Esophagus muscularis mucosa (tissue), 4 donors: ENCODE measurements around the gene ITPR1. TPM values are rescaled to one million over a fixed set of nuclear protein-coding genes. Genes with fewer than 3 reads are reported as not detected.
A peak's percentile ranks its signal among the peaks of the same experiment; 100 is the strongest.

ENCODE experiments used
- DNase-seq: peaks from one replicate; pipeline ENCODE4 v3.0.0-alpha.2; 2017; ENCODE audit errors: extremely low spot score
- H3K27ac ChIP-seq, 4 donors: fragments of 200-600 bp; sonication (generic); replicated peaks in 1 of 4; 1 replicate in 3 of 4; 2 replicates in 1 of 4; pipeline ENCODE4 v1.5.1; 2016 to 2019; ENCODE audit warnings: mild to moderate bottlenecking in 1 of 4
- H3K27me3 ChIP-seq, 4 donors: fragments of 200-600 bp; sonication (generic); one replicate each; pipeline versions ENCODE4 v1.5.1 to v1.6.0; 2016 to 2019
- H3K36me3 ChIP-seq, 4 donors: fragments of 200-600 bp; sonication (generic); one replicate each; pipeline ENCODE4 v1.5.1; 2016 to 2019
- H3K4me1 ChIP-seq, 4 donors: fragments of 200-600 bp; sonication (generic); one replicate each; pipeline ENCODE4 v1.5.1; 2016 to 2019
- H3K4me3 ChIP-seq, 4 donors: fragments of 200-600 bp; sonication (generic); 1 replicate in 2 of 4; 2 replicates in 2 of 4; pipeline ENCODE4 v1.5.1; 2016 to 2019; ENCODE audit warnings: mild to moderate bottlenecking in 4 of 4, moderate library complexity in 1 of 4
- H3K9me3 ChIP-seq, 4 donors: fragments of 200-600 bp; sonication (generic); 1 replicate in 3 of 4; 2 replicates in 1 of 4; pipeline ENCODE4 v1.5.1; 2016 to 2019
- EP300 ChIP-seq: sonication (generic); formaldehyde crosslinking; IDR thresholded peaks from one replicate; pipeline ENCODE4 v1.6.1; 2017; ENCODE audit warnings: antibody characterized with exemption
- POLR2A ChIP-seq: fragments of 450-650 bp; IDR thresholded peaks from one replicate; pipeline ENCODE4 v1.6.1; 2017; ENCODE audit warnings: antibody characterized with exemption, moderate library complexity, mild to moderate bottlenecking, low read depth
- POLR2AphosphoS5 ChIP-seq, 2 donors: sonication (generic); formaldehyde crosslinking; IDR thresholded peaks; one replicate each; pipeline ENCODE4 v1.6.1; 2017; ENCODE audit warnings: antibody characterized with exemption in 2 of 2
- whole genome bisulfite sequencing: methylation state at CpG from one replicate; pipeline ENCODE4 v1.1.5; 2018; 5-methylcytosine and 5-hydroxymethylcytosine counted together
- intact Hi-C: fragments of 100-400 bp; cut with DNase I; formaldehyde crosslinking; loops from one replicate; pipeline ENCODE4 v1.15.1; 2023
- total RNA-seq, 4 donors: library from RNA; depleted of rRNA; stranded (reverse); fragments of >200 nt; gene quantifications; one replicate each; pipeline versions ENCODE4 v1.1.0 to v1.2.1, GENCODE V29; 2016
- TF ChIP-seq, protein P1 (sequence below), 3 experiments: fragments of 200-600 bp in 2 of 3; fragments of 450-650 bp in 1 of 3; sonication (generic) in 2 of 3; IDR thresholded peaks; one replicate each; pipeline ENCODE4 v1.5.1; 2017 to 2019; ENCODE audit warnings: antibody characterized with exemption in 3 of 3, mild to moderate bottlenecking in 2 of 3, moderate library complexity in 1 of 3

The ITPR1 gene
- total RNA-seq, 4 donors from 2014 or later, result 204 to 271 (median 222) TPM

DNA sequence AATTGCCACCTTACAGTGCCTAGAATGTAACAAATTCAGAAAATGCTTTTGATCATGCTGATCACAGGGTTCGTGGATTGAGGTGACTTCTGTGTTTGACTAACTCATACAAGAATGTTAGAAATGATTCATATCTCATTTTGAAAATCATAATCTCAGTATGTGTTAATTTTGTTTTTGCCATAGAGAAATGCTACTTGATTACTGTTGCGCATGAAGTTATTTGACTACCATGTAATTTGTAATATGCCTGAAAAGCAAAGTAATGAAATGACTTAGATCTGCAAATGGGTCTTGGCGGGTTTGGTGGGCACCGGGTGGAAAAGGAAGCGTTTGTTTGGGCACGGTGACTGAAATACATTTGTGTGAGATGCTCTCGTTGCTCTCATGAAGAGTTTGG lies 312.5 kb downstream of the ITPR1 start:
- H3K9me3 ChIP-seq, result no peaks in the 10 kb centered on the region
- DNase-seq, result no peak
- H3K4me1 ChIP-seq, result peaks cover 0 to 58% (median 32%) of the 10 kb centered on the region in 4 donors
- H3K36me3 ChIP-seq, result peaks cover 10 to 87% (median 59%) of the 10 kb centered on the region in 4 donors
- TF ChIP-seq EP300 (no peak), POLR2A (no peak), POLR2AphosphoS5 (IDR thresholded peaks at IDR 0.05) (no peak)
- TF ChIP-seq, protein P1, sequence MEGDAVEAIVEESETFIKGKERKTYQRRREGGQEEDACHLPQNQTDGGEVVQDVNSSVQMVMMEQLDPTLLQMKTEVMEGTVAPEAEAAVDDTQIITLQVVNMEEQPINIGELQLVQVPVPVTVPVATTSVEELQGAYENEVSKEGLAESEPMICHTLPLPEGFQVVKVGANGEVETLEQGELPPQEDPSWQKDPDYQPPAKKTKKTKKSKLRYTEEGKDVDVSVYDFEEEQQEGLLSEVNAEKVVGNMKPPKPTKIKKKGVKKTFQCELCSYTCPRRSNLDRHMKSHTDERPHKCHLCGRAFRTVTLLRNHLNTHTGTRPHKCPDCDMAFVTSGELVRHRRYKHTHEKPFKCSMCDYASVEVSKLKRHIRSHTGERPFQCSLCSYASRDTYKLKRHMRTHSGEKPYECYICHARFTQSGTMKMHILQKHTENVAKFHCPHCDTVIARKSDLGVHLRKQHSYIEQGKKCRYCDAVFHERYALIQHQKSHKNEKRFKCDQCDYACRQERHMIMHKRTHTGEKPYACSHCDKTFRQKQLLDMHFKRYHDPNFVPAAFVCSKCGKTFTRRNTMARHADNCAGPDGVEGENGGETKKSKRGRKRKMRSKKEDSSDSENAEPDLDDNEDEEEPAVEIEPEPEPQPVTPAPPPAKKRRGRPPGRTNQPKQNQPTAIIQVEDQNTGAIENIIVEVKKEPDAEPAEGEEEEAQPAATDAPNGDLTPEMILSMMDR (IDR thresholded peaks at IDR 0.05), result no peak
- H3K4me3 ChIP-seq, result no peak overlapping the region
- H3K27me3 ChIP-seq, result no peaks in the 10 kb centered on the region
- 88% methylated on average over 7 of the region's 7 CpGs for WGBS
- H3K27ac ChIP-seq, result peak overlapping the region in 1 of 4 donors; percentile 74
- intact Hi-C loops, result loop anchor here (10.0 kb wide), 1 partner anchor 249 kb away; no protein-coding TSS in a partner anchor

DNA sequence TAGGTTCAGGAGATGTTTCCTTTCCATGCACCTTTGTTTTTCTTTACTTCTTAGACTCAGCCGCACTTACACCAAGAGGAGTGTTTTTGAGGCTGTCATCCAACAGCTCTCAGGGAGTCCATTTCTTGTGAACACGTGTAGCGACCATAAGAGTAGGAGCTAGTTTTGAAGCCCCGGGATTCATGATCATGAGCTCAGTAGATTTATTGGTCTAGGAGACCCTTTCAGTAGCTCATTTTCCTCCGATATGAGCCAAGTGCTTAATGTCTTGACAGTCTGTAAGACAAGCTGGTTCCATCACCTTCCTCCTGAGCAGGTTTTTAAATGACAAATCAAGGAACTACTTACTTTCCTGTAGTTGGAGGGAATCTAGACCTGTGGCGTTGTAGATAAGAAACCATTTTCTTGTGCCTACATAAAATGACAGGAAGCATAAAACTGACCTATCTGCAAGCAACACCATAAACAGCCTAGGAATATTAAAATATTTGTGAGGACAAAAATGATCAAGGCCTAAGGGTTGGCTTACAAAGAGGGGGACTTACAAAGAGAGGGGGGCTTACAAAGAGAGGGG lies 313.5 kb downstream of the ITPR1 start:
- Histone ChIP-seq H3K4me3 (no peak overlapping the region), H3K27ac (peak overlapping the region in 3 of 4 donors; percentile 57 to 74 (median 72)), H3K9me3 (no peaks in the 10 kb centered on the region), H3K27me3 (no peaks in the 10 kb centered on the region), H3K4me1 (peaks cover 0 to 64% (median 34%) of the 10 kb centered on the region in 4 donors), H3K36me3 (peaks cover 7 to 81% (median 51%) of the 10 kb centered on the region in 4 donors)
- intact Hi-C loops, result loop anchor here (10.0 kb wide), 1 partner anchor 248 kb away; no protein-coding TSS in a partner anchor
- DNase-seq, result no peak
- WGBS, result over 99% methylated on average over 6 of the region's 6 CpGs
- TF ChIP-seq EP300, result no peak
- TF ChIP-seq, protein P1 (IDR thresholded peaks at IDR 0.05), result no peak
- TF ChIP-seq POLR2A, result no peak
- no peak for TF ChIP-seq POLR2AphosphoS5 (IDR thresholded peaks at IDR 0.05)

DNA sequence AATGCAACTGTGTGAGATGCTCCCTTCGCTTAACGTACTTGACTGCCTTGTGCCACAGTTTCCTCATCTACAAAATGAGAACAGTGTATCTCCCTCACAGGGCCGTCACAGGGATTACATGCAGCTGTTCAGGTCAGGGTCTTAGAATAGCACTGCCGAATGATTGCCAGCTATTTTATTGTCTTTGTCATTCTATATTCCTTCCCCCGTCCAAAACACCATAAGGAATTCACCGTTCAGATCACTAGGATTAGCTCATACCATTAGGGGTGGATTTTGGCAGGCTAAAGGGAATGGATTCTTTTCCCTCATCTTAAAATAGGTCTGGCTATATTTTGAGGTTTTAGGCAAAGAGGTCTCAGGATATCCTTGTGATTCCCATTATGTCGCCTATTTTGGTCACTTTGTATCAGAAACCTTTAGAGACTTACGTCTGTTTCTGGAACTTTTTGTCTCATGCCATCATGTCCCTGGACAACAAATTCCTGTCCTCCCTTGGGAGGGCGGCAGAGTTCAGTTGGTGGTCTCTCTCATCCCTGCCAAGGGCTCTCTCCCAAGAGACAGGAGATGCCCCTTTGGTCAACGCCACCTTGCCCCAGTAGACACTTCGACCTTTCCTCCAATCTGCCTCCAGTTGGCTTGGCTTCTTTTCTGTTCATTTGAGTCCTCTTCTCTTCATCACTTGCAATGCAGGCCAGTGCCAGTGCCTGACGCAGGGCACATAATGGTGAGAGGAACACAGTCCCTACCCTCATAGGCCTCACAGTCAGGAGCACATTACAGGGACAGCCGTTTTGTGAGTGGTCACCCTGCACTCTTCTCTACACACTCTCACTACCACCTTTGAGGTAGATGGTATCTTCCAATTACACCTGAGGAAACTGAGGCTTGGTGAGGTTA lies 314.5 kb downstream of the ITPR1 start:
- 73% methylated on average over 13 of the region's 13 CpGs for WGBS
- peak; percentile 41 for TF ChIP-seq EP300
- peak in 1 of 2 donors; percentile 12 for TF ChIP-seq POLR2AphosphoS5 (IDR thresholded peaks at IDR 0.05)
- TF ChIP-seq POLR2A, result no peak
- TF ChIP-seq, protein P1 (IDR thresholded peaks at IDR 0.05), result peak in 1 of 3 experiments; percentile 11
- Histone ChIP-seq H3K4me1 (peaks cover 0 to 74% (median 44%) of the 10 kb centered on the region in 4 donors), H3K27me3 (no peaks in the 10 kb centered on the region), H3K9me3 (no peaks in the 10 kb centered on the region), H3K4me3 (no peak overlapping the region), H3K36me3 (peaks cover 0 to 76% (median 41%) of the 10 kb centered on the region in 4 donors), H3K27ac (peak overlapping the region; percentile 57 to 74 (median 68))
- DNase-seq, result no peak
- intact Hi-C loops, result loop anchor here (10.0 kb wide), 1 partner anchor 247 kb away; no protein-coding TSS in a partner anchor

DNA sequence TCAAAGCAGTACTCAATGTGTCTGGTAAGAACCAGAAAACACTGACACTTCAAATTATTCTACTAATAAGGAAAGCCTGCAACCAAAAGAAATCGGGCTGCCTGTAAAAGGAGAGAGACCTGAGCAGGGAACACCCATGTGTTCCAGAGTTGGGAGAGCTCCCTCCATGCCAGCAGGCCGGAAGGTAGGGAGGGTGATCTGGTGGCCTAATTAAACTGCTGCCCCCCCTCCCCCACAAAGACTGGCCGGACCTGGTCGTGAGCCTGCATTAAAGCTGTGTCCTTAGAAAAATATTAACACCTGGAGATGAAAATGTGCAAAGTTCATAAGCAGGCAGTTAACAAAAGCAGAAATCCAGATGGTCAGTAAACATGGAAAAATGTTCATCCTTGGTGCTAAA lies 315.5 kb downstream of the ITPR1 start:
- Histone ChIP-seq H3K9me3 (no peaks in the 10 kb centered on the region), H3K36me3 (peaks cover 5 to 76% (median 38%) of the 10 kb centered on the region in 4 donors), H3K4me3 (no peak overlapping the region), H3K27ac (peak overlapping the region; percentile 57 to 74 (median 68)), H3K4me1 (peaks cover 0 to 76% (median 49%) of the 10 kb centered on the region in 4 donors), H3K27me3 (no peaks in the 10 kb centered on the region)
- no peak for DNase-seq
- intact Hi-C loops, result loop anchor here (10.0 kb wide), 1 partner anchor 246 kb away; no protein-coding TSS in a partner anchor
- TF ChIP-seq, protein P1 (IDR thresholded peaks at IDR 0.05), result no peak
- TF ChIP-seq POLR2AphosphoS5 (IDR thresholded peaks at IDR 0.05), result peak in 1 of 2 donors; percentile 32
- no peak for TF ChIP-seq POLR2A
- TF ChIP-seq EP300, result no peak
- 67% methylated on average over 4 of the region's 4 CpGs for WGBS
